ENCODE results near the gene GOLGA8B.
"Not testable (repeated sequence)": the region's sequence is repeated elsewhere in the genome, so short reads cannot be mapped to it uniquely, and the experiment has no call there.

The GOLGA8B gene

GRCh38 chr15:34560814-34561213 lies 22.6 kb downstream of the GOLGA8B start:
- DNase-seq (ENCODE audit: low read depth); H3K4me3 ChIP-seq (ENCODE audit: low read depth, low read length): not testable (repeated sequence)

GRCh38 chr15:34559764-34560163 lies 23.7 kb downstream of the GOLGA8B start:
- H3K4me3 ChIP-seq (ENCODE audit: low read depth, low read length); DNase-seq (ENCODE audit: low read depth): not testable (repeated sequence)

GRCh38 chr15:34555162-34555561 lies 28.3 kb downstream of the GOLGA8B start:
- H3K4me3 ChIP-seq (ENCODE audit: low read depth, low read length); DNase-seq (ENCODE audit: low read depth): not testable (repeated sequence)

GRCh38 chr15:34554716-34555115 lies 28.7 kb downstream of the GOLGA8B start:
- H3K4me3 ChIP-seq (ENCODE audit: low read depth, low read length); DNase-seq (ENCODE audit: low read depth): not testable (repeated sequence)

GRCh38 chr15:34554126-34554525 lies 29.3 kb downstream of the GOLGA8B start:
- not testable (repeated sequence) for DNase-seq (ENCODE audit: low read depth); H3K4me3 ChIP-seq (ENCODE audit: low read depth, low read length)

- not testable (repeated sequence) for DNase-seq (ENCODE audit: low read depth); H3K4me3 ChIP-seq (ENCODE audit: low read depth, low read length)
Observed at GRCh38 chr15:34550129-34550528, 33.3 kb downstream of the GOLGA8B start.

GRCh38 chr15:34549381-34549809 lies 34.1 kb downstream of the GOLGA8B start:
- H3K4me3 ChIP-seq (ENCODE audit: low read depth, low read length); DNase-seq (ENCODE audit: low read depth): not testable (repeated sequence)

GRCh38 chr15:34543860-34544649 lies 39.4 kb downstream of the GOLGA8B start:
- DNase-seq (ENCODE audit: low read depth); H3K4me3 ChIP-seq (ENCODE audit: low read depth, low read length): not testable (repeated sequence)

GRCh38 chr15:34535857-34536256 lies 47.6 kb downstream of the GOLGA8B start:
- not testable (repeated sequence) for DNase-seq (ENCODE audit: low read depth); H3K4me3 ChIP-seq (ENCODE audit: low read depth, low read length)

Measured in NB4 (cell line).